T47D (cell line): Measurements from ENCODE around the gene GPR55.
A peak's percentile ranks its signal among the peaks of the same experiment; 100 is the strongest.

ENCODE experiments used
- DNase-seq, 2 experiments: peaks; one replicate each; pipeline versions ENCODE4 v3.0.0 to v3.0.0-alpha.2; 2011 to 2012; ENCODE audit warnings: low read depth in 1 of 2, low spot score in 1 of 2
- JUND ChIP-seq: IDR thresholded peaks from 2 replicates; pipeline ENCODE4 v1.6.1; 2012; ENCODE audit warnings: low read depth
- in situ Hi-C: cut with HindIII; loops from 2 replicates; pipeline ENCODE4 v1.10.0; 2016; ENCODE audit warnings: low sequenced_read_pairs, low pct_unique_long_range_greater_than_20kb

GPR55 gene

GRCh38 chr2:230957756-230958391 is 32.8 kb upstream of the GPR55 start:
- in situ Hi-C loops: no loop called here
- no peak for DNase-seq
- TF ChIP-seq JUND: no peak

DNA sequence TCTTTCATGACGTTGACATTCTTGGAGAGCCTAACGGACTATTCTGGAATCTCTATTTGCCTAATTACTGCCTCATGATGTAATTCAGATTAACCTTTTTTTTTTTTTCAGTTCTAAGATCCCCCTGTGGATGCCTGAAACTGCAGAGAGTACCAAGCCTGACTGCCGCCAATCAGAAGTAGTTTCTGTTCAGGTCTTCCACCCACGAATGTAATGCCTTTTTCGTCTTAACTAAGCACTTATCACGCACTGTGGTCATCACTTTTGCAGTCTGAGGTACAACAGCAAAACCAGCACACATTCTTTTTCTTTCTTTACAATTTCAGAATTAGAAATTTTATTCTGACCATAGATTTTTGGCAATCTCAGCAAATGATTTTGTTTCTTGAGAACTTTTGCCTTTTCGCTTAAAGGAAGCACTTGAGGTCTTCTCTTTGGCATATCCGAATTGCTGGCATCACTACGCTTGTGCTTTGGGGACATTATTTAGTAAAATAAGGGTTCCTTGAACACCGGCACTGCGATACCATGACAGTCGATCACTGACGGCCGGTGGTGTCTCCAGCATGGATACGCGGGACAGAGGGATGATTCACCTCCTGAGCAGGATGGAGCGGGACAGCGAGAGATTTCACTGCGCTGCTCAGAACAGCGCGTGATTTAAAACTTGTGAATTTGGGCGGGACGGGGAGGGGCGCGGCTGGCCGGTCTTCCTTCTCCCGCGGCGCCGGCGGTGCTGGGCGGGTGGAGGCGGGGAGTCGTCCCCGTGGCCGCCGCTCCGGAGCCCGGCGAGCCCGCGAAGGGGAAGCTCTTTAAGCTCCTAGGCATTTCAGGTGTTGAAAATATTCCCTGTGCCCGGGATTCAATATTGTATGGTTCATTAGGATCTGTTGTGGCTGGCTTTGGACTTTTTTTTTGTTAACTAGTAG is 32.0 kb upstream of the GPR55 start:
- in situ Hi-C loops: no loop called here

GRCh38 chr2:230955163-230955737 is 30.2 kb upstream of the GPR55 start:
- in situ Hi-C loops: no loop called here
- DNase-seq: no peak
- no peak for TF ChIP-seq JUND

More for the DNA sequence above, 32.0 kb upstream of the GPR55 start:
- TF ChIP-seq JUND: no peak
- DNase-seq: peak; percentile 35 to 74

DNA sequence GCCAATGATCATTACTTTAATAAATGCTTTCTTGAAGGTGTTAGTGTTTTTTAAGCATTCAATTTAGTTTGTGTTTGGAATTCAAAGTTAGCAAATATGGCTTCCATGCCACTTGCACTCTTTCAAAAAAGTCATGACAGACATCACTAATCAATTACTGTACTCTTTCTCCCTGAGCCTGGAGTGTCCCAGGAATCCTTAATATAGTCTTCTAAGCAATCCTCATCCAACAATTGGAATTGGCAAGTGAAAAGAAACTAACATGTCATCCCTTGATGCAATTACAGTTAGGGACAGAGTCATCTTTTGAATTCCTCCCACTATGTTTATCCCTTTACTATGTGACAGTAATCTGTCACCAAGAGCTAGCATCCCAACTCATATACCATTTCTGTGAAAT is 29.7 kb upstream of the GPR55 start:
- in situ Hi-C loops: no loop called here
- no peak for TF ChIP-seq JUND
- no peak for DNase-seq

DNA sequence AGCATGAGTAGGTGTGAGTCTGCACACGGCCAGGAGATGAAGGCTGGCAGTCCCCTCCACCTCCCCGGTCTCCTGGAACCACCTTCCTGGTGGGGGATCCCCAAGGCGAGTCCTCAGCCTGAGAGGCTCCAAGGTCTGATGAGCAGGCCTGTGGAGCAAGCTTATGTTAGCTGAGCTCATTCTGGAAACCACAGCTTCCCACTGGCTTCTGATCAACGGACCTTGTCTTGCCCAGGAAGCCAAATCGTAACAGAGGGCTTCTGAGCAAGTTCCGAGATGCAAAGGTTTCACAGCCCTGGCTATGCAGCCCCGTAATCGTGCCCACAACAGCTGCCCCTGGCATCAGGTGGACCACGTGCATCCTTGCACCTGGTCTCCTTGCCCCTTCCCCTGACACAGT is 28.8 kb upstream of the GPR55 start:
- TF ChIP-seq JUND: no peak
- DNase-seq: no peak
- in situ Hi-C loops: no loop called here

- no peak for DNase-seq
- no peak for TF ChIP-seq JUND
- in situ Hi-C loops: no loop called here
These were observed 27.3 kb upstream of the GPR55 start for GRCh38 chr2:230952226-230952956.

DNA sequence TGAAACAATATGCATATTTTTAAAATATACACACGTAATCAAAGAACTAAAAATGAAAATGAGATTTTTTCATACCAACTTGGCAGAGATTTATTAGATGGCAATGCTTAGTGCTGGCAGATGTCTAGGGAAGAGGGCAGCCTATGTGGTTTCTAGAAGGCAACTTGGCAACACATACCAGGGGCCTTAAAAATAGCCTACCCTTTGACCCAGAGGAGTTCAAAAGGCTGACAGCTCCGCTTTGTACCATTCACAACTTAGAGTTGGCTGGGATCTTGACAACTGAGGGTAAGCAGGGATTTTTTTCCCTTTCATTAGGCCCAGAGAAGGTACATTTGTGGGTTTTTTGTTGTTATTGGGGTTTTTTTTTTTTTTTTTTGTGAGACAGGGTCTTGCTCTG is 26.4 kb upstream of the GPR55 start:
- no peak for TF ChIP-seq JUND
- DNase-seq: no peak
- in situ Hi-C loops: no loop called here

DNA sequence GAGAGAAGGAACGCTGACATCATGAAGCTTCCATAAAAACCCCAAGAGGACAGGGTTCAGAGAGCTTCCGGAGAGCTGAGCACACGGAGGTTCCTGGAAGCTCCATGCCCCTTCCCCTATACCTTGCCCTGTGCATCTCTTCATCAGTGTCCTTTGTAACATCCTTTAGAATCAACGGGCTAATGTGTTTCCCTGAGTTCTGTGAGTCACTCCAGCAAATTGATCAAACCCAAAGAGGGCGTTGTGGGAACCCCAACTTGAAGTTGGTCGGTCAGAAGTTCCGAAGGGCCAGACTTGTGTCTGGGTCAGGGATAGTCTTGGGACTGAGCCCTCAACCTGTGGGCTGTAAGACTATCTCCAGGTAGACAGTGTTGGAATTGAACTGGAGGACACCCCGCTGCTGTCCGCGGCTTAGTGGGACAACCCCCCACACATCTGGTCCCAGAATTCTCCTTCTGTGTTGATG is 25.9 kb upstream of the GPR55 start:
- in situ Hi-C loops: no loop called here
- no peak for DNase-seq
- TF ChIP-seq JUND: no peak

- DNase-seq: no peak
- TF ChIP-seq JUND: no peak
- in situ Hi-C loops: no loop called here
These were observed 25.2 kb upstream of the GPR55 start for GRCh38 chr2:230949966-230950873.

DNA sequence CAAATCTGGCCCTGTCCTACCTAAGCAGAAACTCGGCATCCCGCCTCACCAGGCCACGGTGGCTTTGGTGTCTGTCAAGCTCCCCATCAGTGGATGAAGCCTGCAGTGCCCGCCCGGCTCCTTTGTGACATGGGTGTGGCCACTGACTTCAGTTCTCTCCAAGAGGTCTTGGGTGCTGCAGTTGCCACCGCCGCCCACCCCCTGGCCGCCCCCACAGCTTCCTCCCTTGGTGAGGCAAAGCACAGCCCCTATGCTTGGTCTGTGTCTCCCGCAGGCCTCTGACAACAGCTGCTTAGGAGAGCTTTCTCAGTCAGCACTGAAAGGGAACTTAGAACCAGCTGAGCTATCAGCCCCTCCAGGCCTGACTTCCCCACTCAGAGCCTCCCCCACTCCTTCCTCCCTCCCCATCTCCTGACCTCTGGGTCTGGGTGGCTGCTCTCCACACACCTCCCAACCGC is 22.9 kb upstream of the GPR55 start:
- in situ Hi-C loops: no loop called here
- DNase-seq: no peak
- no peak for TF ChIP-seq JUND

DNA sequence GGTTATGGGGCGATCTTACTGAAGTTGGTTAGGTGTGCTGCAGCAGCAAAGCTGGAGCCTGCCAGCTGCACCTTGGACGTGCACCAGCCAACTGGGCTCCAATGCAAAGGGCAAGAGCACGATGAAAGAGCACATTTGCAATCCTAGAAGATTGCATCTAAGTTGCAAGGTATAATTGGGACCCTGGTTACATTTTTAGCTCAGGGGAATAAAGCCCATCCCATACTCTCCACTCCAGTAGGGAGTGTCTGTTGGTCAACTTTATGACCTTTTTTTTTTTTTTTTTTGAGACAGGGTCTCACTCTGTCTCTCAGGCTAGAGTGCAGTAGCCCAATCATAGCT is 22.2 kb upstream of the GPR55 start:
- DNase-seq: no peak
- in situ Hi-C loops: no loop called here
- TF ChIP-seq JUND: no peak
